HG03457 (cell line): Measurements from ENCODE around the gene METTL23.
"Not testable (repeated sequence)": the region's sequence is repeated elsewhere in the genome, so short reads cannot be mapped to it uniquely, and the experiment has no call there.

Source experiments
- ATAC-seq: cut with Tn5 transposase; IDR thresholded peaks from one replicate; pipeline ENCODE4 v1.9.1; 2021; ENCODE audit warnings: moderate number of reproducible peaks; ENCODE audit not compliant: unreplicated experiment

METTL23 gene

DNA sequence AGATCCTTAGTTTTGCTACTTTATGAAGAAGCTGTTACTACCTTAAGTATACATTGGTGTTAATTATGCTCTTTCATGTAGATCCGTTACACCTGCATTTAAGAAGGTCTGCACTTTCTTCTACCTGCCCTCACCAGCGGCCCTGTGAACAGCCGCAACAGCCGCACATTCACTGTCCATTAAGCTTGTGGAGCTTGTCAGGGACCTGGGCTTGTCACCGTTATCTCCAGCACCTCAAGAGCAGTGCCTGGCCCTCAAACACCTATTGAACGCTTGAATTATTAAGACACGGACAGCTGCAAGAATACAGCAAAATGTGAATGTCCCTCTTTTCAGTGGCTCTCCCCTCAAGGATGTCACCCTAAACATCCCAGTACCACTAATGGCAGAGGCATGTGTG, 12.9 kb upstream of the METTL23 start:
- no peak for ATAC-seq

DNA sequence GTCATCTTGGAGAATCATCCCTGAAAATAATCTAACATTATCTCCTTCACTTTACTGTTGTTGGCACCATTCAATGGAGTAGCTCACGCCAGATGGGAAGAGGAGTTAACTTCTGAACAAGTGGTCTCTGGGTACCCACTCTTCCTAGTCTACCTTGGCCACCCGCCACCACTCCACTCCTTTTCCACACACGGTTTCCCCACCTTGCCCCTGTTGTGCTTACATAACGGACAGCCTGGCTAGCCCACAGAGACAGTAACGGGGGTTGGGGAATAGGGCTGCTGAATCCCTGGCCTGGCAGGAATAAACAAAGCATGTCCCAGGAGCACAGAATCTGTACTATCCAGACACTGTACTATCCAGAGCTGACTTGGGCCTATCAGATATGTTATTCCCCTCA, 12.3 kb upstream of the METTL23 start:
- ATAC-seq: no peak

DNA sequence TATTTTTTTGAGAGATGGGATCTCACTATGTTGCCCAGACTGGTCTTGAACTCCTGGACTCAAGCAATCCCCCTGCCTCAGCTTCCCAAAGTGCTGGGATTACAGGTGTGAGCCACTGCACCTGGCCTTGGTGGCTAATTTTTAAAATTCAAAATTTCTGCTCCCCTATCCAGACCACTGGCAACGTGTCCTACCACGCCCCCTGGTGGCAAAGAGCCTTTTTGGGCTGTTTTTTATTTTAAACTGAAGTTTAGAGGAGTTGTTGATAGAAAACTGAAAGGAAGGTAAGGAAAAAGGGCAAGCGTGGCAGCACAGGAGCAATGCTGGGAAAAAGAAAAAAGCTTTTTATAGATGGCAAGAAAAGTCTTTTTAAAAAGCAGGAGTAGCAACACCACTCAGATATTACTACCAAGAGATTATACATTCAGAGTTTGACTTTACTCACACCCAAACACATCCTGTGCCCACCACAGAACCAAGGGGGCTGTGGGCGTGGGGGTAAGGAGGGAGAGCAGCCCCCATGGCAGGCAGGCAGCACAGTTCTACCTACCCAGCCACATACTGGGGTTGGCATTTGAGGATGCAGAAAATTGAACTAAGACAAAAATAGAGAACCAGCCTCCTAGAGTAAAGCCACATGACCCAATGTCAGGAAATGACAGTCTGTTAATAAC, 11.7 kb upstream of the METTL23 start:
- no peak for ATAC-seq

DNA sequence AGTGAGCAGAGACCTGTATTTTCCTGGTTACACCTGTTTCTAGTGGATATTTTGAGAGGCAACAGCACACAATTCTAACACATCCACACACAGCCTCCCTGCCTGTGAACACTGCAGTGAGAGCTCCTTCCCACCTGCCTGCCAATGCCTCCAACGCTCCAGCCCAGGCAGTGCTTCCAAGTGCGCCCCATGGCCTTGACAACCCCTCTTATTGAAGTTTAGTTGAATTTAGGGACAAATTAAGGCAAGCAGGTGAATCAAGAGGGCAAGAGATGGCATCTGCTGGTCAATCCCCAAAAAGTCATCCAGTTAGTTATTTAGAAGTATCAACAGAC, 11.2 kb upstream of the METTL23 start:
- no peak for ATAC-seq

DNA sequence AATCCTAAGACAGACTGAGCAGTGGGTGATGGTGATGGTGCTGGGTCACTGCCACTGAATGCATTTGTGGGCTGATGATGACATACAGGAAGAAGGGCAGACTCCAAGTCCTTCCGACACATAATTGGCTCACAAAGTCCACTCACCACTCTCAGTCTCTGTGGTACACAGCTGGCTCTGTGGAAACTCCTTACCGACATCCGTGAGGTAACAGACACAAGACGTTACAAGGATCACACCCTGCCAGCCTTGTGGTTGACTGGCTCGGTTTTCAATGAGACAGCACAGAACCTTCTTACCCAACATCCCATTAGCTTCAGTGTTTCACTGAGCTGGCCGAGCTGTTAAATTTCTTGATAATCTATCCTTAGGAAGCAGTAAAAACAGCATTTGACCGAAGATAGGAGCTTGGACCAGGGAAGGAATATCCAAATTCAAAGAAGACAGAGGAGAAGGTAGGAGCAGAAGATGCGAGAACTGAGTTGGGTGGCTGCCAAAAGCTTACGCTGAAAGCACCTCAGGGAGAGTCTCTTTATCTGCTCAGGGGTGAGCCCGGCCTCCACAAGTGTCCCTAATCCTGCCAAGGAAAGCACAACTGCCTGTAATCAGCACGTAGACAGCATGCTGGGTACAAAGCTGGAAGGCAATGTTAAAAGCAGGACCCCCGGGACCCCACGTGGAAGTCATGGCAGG, 10.3 kb upstream of the METTL23 start:
- no peak for ATAC-seq

DNA sequence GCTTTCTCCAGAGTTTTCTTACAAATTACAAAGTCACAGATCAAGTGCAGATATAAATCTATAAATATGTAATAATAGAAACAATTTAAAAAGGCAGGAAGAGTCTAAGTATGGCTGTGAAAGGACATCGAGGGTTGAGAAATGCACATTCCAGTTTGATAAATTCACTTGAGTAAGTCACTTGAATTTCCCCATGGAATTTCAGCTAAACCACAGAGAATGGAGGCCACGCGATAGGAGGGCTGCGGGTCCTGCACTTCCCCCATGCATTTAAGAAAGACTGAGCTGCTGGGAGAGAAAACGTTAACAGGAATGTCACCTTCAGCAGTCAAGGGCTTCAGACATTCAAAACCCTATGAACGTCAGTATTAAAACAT, 9.8 kb upstream of the METTL23 start:
- no peak for ATAC-seq

DNA sequence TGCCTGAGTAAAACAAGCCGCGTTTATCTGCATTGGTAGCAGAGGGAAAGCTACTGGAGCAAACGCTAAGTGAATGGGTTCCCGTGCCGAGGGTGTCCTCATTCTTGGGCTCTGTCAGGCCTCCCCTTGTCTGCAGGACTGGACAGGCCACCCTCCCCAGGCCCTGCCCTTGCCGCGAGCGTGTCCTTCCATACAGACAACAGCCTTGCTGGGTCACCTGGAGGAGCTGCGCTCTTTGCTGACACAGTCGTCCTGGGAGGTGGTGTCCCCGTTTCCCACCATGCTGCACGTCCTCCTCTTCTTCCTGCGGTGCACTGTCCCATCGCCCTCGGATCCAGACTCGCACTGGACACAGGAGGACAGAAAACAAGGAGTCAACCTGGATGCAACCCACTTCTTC, 8.1 kb upstream of the METTL23 start:
- no peak for ATAC-seq

DNA sequence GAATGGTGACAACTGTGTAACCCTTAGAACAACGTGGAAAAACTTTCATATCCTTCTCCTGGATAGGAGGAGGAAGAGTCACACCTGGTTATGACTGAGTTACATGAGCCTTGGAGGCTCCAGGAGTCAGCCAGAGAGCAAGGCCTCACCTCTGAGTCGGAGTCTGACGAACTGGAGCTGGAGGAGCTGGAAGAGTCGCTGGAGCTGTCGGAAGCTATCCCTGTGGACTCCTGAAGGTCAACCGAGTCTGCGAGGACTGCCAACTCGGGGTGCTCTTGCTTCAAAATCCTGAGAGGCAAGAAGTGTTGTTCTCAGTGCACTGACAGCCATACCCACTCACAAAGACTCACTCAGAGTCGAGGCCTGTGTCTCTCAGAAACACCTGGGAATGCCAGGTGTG, 6.4 kb upstream of the METTL23 start:
- ATAC-seq: no peak

DNA sequence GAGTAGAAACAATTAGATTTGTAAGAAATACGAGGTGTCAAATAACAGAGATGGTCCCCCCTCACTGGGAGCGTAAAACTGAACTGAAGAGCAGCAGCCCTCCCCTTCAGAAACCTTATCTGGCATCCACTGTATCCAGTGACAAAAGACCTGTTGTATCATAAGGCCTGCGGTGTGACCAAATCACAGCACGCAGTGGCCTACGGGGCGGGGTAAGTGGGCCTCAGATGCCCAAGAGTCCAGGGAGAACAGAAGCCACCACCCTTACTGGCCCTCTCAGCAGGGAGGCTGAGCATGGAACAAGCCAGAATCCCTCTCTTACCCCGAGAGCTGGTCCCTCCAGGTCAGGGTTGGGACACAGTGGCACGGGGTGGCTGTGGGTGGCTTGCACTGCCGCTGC, 5.7 kb upstream of the METTL23 start:
- ATAC-seq: no peak

DNA sequence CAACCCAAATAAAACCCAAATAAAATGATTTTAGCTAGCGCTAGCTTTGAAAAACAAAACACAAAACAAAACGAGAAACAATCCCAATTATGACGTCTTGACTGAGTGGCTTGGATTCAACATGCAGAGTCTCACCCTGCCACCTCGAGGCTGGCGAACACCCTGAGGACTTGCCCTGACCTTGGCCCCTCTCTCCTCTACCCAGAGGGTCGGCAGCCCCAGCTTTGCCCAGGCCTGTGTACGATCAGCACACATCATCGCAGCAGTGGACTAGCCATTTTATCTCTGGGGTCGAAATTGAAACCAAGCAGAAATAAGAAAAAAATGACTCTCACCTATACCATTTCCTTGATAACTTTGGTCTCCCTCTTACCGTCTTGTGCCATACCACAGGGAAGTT, 5.2 kb upstream of the METTL23 start:
- ATAC-seq: no peak

DNA sequence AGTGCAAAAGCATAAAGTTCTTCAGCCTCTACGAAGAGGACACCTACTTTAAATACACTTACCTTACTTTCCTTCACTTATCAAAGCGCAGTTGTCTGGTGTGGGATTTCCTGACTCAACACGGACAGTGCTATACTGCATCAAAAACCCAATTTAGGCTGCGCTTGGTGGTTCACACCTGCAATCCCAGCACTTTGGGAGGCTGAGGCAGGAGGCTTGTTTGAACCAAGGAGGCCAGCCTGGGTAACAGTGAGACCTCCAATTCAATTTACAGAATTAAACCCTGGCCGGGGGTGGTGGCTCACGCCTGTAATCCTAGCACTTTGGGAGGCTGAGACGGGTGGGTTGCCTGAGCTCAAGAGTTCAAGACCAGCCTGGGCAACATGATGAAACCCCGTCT, 4.4 kb upstream of the METTL23 start:
- ATAC-seq: no peak

DNA sequence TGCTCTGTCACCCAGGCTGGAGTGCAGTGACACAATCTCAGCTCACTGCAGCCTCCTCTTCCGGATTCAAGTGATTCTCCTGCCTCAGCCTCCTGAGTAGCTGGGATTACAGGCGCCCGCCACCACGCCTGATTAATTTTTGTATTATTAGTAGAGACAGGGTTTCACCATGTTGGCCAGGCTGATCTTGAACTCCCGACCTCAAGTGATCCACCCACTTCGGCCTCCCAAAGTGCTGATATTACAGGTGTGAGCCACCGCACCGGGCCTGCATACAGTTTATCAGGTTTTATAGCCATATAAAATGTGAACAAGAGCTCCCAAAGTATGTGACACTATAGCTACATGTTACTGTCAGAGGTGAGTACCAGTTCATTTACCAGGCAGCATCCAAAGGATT, 3.7 kb upstream of the METTL23 start:
- not testable (repeated sequence) for ATAC-seq

DNA sequence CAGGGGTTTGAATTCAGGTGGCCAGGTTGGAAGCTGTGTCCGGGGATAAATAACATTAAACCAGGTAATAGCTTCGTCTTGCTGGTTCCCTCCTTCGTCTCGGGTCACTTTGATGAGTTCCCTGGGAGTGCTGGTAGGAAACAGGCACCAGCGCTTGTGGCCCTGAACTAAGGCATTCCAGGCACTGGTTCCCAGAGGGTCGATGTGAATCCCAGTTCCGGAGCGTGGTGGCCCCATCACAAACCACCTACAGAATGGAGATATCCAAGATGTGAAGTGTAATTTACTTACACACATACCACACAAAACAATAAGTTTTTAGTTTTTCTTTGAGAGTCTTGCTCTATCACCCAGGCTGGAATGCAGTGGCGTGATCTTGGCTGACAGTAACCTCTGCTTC, 2.8 kb upstream of the METTL23 start:
- no peak for ATAC-seq

DNA sequence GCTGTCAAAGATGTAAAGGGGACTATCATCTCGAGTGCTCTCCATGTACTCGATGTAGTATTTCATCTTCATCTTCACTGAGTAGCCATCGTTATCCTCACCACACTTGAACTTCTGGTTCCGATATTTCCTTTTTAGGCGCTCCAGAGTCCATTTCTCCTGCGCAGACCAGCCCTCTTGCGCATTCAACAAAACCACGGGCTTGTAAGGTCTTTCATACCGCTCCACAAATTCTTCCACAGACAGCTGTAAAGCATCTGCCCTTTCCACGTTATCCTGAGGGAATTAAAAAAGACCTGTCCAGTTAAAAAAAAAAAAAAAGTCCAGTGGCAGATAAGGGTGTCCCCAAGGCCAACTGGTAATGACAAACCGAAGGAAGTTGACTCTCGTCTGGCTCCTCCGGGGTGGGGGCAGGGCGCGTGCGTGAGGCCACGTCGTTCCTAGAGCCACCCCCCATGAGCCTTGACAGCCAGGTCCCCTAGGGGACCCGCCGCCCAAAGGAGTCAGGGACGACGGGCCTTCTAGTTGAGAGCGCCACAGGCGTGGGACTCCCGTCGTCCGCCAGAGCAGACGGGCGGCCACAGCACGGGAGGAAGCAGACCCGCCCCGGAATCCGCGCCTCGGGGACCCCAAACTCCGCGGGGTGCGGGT, 934 bp upstream of the METTL23 start:
- ATAC-seq: peak; percentile 5

DNA sequence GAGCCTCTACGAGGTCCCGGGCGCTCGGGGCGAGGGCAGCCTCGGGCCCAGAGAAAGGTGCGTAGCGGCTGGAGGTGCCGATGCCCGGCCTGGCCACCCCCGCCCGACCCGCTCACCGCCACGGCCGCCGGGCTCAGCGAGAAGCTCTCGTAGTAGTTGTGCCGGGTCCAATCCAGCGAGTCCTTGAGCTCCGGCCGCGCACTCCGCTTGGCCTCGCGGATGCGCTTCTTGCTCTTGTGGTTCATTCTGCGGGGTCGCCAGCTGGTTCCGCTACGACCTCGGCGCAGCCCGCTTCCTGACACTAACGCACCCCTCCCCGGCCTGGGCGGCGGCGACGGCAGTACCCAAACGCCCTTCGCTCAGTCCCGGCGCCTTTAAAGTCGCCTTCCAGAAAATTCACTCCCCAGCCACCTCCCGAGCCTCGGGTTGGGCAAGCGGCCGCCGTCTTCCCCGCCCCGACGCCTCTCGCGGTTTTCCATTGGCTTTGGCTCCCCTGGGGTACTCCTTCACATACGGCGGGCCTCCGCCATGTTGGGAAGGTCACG, 336 bp upstream of the METTL23 start, which contains the start of gene JMJD6:
Gene JMJD6, minus strand, starts transcription at position 376 of the 545 bp plus-strand sequence. Its CDS starts 131 bp downstream, at position 245.
- ATAC-seq: peak; percentile 49

DNA sequence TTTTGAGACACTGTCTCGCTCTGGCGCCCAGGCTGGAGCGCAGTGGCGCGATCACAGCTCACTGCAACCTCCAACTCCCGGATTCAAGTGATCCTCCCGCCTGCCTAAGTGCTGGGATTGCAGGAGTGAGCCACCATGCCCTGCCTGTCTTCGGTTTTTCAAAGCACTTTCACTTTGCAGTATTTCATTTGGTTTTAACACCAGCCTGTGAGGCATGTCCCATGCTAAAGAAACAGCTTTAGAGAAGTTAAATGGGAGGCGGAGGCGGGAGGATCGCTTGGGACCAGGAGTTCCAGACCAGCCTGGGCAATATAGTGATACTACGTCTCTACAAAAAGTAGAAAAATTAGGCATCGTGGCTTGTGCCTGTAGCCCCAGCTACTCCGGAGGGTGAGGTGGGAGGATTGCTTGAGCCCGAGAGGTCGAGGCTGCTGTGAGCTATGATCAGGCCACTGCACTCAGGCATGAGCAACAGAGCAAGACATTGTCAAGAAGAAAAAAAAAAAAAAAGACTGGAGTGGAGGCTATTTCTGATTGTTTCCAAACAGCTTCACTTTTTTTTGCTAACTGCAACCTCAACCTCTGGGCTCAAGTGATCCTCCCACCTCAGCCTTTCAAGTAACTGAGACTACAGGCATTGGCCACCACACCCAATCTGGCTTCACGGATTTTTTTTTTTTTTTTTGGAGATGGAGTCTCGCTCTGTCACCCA, 1.3 kb downstream of the METTL23 start:
- ATAC-seq: no peak

DNA sequence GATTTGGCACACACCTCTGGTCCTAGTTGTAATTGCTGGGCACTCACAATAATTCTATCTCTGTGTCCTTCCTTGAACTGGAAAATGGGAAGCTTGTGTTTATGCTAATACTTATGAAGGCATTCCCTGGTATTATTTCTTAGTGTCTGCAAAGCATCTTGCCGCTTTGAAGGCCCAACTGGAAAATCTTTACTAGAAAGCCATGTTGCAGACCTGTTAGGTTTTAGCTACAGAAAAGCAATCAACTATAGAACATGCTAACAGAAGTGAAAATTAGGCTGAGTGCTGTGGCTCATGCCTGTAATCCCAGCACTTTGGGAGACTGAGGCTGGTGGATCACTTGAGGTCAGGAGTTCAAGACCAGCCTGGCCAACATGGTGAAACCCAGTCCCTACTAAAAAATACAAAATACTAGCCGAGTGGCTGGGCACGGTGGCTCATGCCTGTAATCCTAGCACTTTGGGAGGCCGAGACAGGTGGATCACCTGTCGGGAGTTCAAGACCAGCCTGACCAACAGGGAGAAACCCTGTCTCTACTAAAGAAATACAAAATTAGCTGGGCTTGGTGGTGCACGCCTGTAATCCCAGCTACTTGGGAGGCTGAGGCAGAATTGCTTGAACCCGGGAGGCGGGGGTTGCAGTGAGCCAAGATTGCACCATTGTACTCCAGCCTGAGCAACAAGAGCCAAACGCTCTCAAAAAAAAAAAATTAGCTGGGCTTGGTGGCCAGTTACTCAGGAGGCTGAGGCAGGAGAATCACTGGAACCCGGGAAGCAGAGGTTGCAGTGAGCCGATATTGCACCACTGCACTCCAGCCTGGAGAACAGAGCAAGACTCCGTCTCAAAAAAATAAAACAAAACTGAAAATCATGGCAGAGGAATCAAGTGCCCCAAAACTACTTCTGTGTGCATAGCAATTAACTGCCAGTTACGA, 5.4 kb downstream of the METTL23 start:
- ATAC-seq: not testable (repeated sequence)

DNA sequence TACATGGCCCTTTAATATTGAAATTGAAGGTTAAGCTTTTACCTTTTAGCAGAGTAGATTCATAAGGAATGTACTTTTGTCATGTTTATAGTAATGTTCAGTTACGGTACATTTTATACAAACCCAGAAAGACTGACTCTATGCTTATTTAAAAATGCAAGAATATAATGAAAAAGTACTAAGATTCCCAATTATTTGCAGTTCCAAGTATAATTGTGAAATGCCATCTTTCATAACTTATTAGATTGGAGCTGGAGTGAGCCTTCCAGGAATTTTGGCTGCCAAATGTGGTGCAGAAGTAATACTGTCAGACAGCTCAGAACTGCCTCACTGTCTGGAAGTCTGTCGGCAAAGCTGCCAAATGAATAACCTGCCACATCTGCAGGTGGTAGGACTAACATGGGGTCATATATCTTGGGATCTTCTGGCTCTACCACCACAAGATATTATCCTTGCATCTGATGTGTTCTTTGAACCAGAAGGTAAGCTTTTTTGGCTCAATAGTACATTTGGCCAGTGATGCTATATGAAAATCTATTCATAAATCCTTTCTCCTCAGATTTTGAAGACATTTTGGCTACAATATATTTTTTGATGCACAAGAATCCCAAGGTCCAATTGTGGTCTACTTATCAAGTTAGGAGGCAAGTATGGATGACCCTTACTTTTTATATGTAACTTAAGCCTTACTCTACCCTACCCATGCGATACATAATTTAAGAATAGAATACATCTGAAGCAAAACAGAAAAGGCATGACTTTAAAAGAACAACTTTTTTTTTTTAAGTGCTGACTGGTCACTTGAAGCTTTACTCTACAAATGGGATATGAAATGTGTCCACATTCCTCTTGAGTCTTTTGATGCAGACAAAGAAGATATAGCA, 6.3 kb downstream of the METTL23 start:
- ATAC-seq: no peak

DNA sequence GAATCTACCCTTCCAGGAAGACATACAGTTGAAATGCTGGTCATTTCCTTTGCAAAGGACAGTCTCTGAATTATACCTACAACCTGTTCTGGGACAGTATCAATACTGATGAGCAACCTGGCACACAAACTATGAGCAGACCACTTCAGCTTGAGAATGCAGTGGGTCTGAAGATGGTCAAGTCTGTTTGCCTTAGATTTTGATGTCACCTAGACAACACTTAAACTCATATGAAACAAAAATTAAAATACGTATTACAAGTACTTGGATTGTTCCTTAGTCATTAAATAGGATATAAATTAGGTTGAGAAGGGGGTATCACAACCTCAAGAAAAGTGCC, 6.9 kb downstream of the METTL23 start:
- ATAC-seq: no peak
